ENCODE measurements around the gene QKI. TPM values are rescaled to one million over a fixed set of nuclear protein-coding genes. Genes with fewer than 3 reads are reported as not detected.

QKI gene
- total and polyA plus RNA-seq, 2 donors (not counting 3 experiments of a cell fraction or from before 2014, with no cell fraction given), result 178 to 232 TPM

GRCh38 chr6:163442336-163442735 lies 27.8 kb downstream of the QKI start:
- TF ChIP-seq MYC (IDR thresholded peaks at IDR 0.05; ENCODE audit: low read depth, low read length) (no peak), EZH2 (IDR thresholded peaks at IDR 0.05; ENCODE audit: borderline replicate concordance, low read depth, low read length, severe bottlenecking) (no peak), CTCF (IDR thresholded peaks at IDR 0.05; ENCODE audit: extremely low read depth in 1 of 2, insufficient read depth in 1 of 2, low read depth in 1 of 2, low read length in 2 of 2) (no peak), GATA2 (IDR thresholded peaks at IDR 0.05; ENCODE audit: insufficient read depth, insufficient read length, low read depth, low read length) (no peak), POLR2AphosphoS5 (IDR thresholded peaks at IDR 0.05; ENCODE audit: insufficient read depth, low read depth, low read length) (no peak), JUN (IDR thresholded peaks at IDR 0.05; ENCODE audit: borderline replicate concordance, insufficient read depth, insufficient read length, low read depth) (no peak), FOS (IDR thresholded peaks at IDR 0.05; ENCODE audit: borderline replicate concordance, insufficient read depth, low read length) (no peak), POLR2A (IDR thresholded peaks at IDR 0.05; ENCODE audit: low read depth, low read length) (no peak)
- TF ChIP-seq, protein P1, sequence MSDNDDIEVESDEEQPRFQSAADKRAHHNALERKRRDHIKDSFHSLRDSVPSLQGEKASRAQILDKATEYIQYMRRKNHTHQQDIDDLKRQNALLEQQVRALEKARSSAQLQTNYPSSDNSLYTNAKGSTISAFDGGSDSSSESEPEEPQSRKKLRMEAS (IDR thresholded peaks at IDR 0.05; ENCODE audit: insufficient read depth, insufficient read length), result no peak
- H4K20me1 ChIP-seq (replicated peaks; ENCODE audit: control insufficient read depth, extremely low read depth, insufficient read depth, low read length), result peaks cover 52% of the 10 kb centered on the region
- H2AFZ ChIP-seq (ENCODE audit: low read depth, low read length), result no peak overlapping the region
- H3K4me1 ChIP-seq (ENCODE audit: control insufficient read depth, extremely low read depth, insufficient read depth, low read length), result peaks cover 6% of the 10 kb centered on the region
- no peak overlapping the region for H3K9ac ChIP-seq (replicated peaks; ENCODE audit: extremely low read depth, insufficient read depth, low read length)
- dilution Hi-C loops (cut with MboI; ENCODE audit: extremely low pct_ligation_motif_present, low sequenced_read_pairs), result no loop called here
- no TSS peak for BruUV-seq (replicated peaks)
- H3K9me1 ChIP-seq (replicated peaks; ENCODE audit: control insufficient read depth, extremely low read depth, insufficient read depth, low read length), result no peaks in the 10 kb centered on the region
- POLR2A ChIA-PET, result no interaction called here
- no peak overlapping the region for H3K27ac ChIP-seq (ENCODE audit: insufficient read depth, low read depth, low read length)
- CTCF ChIA-PET, result no interaction called here
- FAIRE-seq, result no peak
- peaks cover 99% of the 10 kb centered on the region for H3K79me2 ChIP-seq (ENCODE audit: control insufficient read depth, insufficient read depth, low read length)
- H3K36me3 ChIP-seq (ENCODE audit: control insufficient read depth in 2 of 2, extremely low read depth in 1 of 2, insufficient read depth in 2 of 2, low read length in 2 of 2), result no peaks in the 10 kb centered on the region
- no peaks in the 10 kb centered on the region for H3K27me3 ChIP-seq (ENCODE audit: control insufficient read depth in 2 of 2, insufficient read depth in 2 of 2, low read length in 2 of 2)
- H3K4me2 ChIP-seq (ENCODE audit: insufficient read depth, low read length), result no peak overlapping the region
- DNase-seq (ENCODE audit: low read depth, low spot score), result no peak
- no peaks in the 10 kb centered on the region for H3K9me3 ChIP-seq (replicated peaks; ENCODE audit: control insufficient read depth, insufficient read depth, low read length)
- H3K4me3 ChIP-seq (replicated peaks in 1 of 3; ENCODE audit: insufficient read depth in 1 of 3, low read depth in 1 of 3, low read length in 3 of 3), result no peak overlapping the region
- intact Hi-C loops (cut with micrococcal nuclease), result no loop called here

Data from endothelial cell of umbilical vein (primary cell).